WTC11 (cell line): ENCODE results near the gene C8B.

Source experiments
- TEAD4 ChIP-seq: sonication (generic); formaldehyde crosslinking; IDR thresholded peaks from 2 replicates; pipeline ENCODE4 v1.8.0; 2022; ENCODE audit warnings: mild to moderate bottlenecking, missing genetic modification reagents
- ZBTB21 ChIP-seq: sonication (generic); formaldehyde crosslinking; IDR thresholded peaks from 2 replicates; pipeline ENCODE4 v1.8.1; 2023; ENCODE audit warnings: mild to moderate bottlenecking, missing genetic modification reagents, borderline replicate concordance
- TF ChIP-seq, protein P1 (sequence below): fragments of 200-600 bp; IDR thresholded peaks from 2 replicates; pipeline ENCODE4 v1.8.0; 2022; ENCODE audit warnings: antibody characterized with exemption
- TF ChIP-seq, protein P2 (sequence below): sonication (generic); formaldehyde crosslinking; IDR thresholded peaks from 2 replicates; pipeline ENCODE4 v1.8.1; 2022; ENCODE audit warnings: mild to moderate bottlenecking, moderate library complexity, missing genetic modification reagents

DNA sequence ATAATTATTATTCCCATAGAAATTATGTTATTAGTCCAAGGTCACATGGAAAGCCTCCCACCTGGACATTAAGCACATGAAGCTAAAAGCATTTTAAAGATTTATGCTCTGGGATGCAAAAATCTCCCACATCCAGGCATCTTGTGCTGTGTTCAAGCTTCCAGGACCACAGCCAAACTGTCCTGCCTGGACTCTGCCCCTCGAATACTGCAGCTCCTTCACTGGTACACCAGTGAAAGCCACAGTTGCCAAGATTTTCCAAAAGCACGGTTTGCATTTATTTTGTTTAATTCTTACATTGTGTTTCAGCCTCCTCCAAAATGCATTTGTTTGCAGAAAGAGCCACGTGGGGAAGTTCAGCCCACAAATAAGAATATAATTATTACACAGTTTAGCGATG lies 38.6 kb downstream of the C8B start:
- TF ChIP-seq, protein P1, sequence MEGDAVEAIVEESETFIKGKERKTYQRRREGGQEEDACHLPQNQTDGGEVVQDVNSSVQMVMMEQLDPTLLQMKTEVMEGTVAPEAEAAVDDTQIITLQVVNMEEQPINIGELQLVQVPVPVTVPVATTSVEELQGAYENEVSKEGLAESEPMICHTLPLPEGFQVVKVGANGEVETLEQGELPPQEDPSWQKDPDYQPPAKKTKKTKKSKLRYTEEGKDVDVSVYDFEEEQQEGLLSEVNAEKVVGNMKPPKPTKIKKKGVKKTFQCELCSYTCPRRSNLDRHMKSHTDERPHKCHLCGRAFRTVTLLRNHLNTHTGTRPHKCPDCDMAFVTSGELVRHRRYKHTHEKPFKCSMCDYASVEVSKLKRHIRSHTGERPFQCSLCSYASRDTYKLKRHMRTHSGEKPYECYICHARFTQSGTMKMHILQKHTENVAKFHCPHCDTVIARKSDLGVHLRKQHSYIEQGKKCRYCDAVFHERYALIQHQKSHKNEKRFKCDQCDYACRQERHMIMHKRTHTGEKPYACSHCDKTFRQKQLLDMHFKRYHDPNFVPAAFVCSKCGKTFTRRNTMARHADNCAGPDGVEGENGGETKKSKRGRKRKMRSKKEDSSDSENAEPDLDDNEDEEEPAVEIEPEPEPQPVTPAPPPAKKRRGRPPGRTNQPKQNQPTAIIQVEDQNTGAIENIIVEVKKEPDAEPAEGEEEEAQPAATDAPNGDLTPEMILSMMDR = no peak
- TF ChIP-seq, protein P2, sequence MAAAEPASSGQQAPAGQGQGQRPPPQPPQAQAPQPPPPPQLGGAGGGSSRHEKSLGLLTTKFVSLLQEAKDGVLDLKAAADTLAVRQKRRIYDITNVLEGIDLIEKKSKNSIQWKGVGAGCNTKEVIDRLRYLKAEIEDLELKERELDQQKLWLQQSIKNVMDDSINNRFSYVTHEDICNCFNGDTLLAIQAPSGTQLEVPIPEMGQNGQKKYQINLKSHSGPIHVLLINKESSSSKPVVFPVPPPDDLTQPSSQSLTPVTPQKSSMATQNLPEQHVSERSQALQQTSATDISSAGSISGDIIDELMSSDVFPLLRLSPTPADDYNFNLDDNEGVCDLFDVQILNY (CRISPR knock-in tag) = no peak
- TF ChIP-seq TEAD4 (CRISPR knock-in tag) = no peak
- TF ChIP-seq ZBTB21 (CRISPR knock-in tag) = no peak
